ENCODE measurements around the gene CTDSPL2.

Gene CTDSPL2

GRCh38 chr15:44397869-44398268 is 29.6 kb upstream of the CTDSPL2 start:
- POLR2A ChIA-PET: no interaction called here
- H3K4me3 ChIP-seq (ENCODE audit: low read depth, low read length): no peak overlapping the region
- no peak for DNase-seq (ENCODE audit: low read depth, low spot score)
- TF ChIP-seq CTCF (IDR thresholded peaks at IDR 0.05; ENCODE audit: insufficient read depth, low read length, missing control alignments): no peak
- CTCF ChIA-PET: interaction anchor here (0.8 kb wide), 1 partner anchor 29 kb away, joined by 4 read pairs; no protein-coding TSS in a partner anchor

GRCh38 chr15:44414001-44414400 is 13.4 kb upstream of the CTDSPL2 start:
- ChIA-PET CTCF (interaction anchor here (2.2 kb wide), 1 partner anchor 13 kb away, joined by 7 read pairs; no protein-coding TSS in a partner anchor), POLR2A (no interaction called here)
- H3K4me3 ChIP-seq (ENCODE audit: low read depth, low read length): no peak overlapping the region
- no peak for TF ChIP-seq CTCF (IDR thresholded peaks at IDR 0.05; ENCODE audit: insufficient read depth, low read length, missing control alignments)
- DNase-seq (ENCODE audit: low read depth, low spot score): no peak

- ChIA-PET CTCF (interaction anchor here (0.7 to 2.4 kb wide), 8 partner anchors 12 to 138 kb away, joined by 3 to 13 read pairs (median 3); no protein-coding TSS in a partner anchor), POLR2A (interaction anchor here (0.7 to 1.6 kb wide), 2 partner anchors 140 to 343 kb away, joined by 3 to 9 read pairs; partner anchors contain the start of gene GOLM2)
- TF ChIP-seq CTCF (IDR thresholded peaks at IDR 0.05; ENCODE audit: insufficient read depth, low read length, missing control alignments): no peak
- peak overlapping the region; percentile 97 for H3K4me3 ChIP-seq (ENCODE audit: low read depth, low read length)
- no peak for DNase-seq (ENCODE audit: low read depth, low spot score)
Observed at GRCh38 chr15:44427756-44428724, 611 bp downstream of the CTDSPL2 start.

- TF ChIP-seq CTCF (IDR thresholded peaks at IDR 0.05; ENCODE audit: insufficient read depth, low read length, missing control alignments): no peak
- POLR2A ChIA-PET: interaction anchor here (0.7 to 0.9 kb wide), 2 partner anchors 9 to 148 kb away, joined by 3 read pairs; partner anchors contain the start of genes CTDSPL2 and GOLM2
- DNase-seq (ENCODE audit: low read depth, low spot score): no peak
- no peak overlapping the region for H3K4me3 ChIP-seq (ENCODE audit: low read depth, low read length)
- CTCF ChIA-PET: interaction anchor here (0.7 to 1.3 kb wide), 3 partner anchors 9 to 564 kb away, joined by 3 to 8 read pairs (median 3); no protein-coding TSS in a partner anchor
Observed at GRCh38 chr15:44435893-44436667, 8.7 kb downstream of the CTDSPL2 start.

- no peak overlapping the region for H3K4me3 ChIP-seq (ENCODE audit: low read depth, low read length)
- POLR2A ChIA-PET: no interaction called here
- no peak for DNase-seq (ENCODE audit: low read depth, low spot score)
- CTCF ChIA-PET: no interaction called here
- no peak for TF ChIP-seq CTCF (IDR thresholded peaks at IDR 0.05; ENCODE audit: insufficient read depth, low read length, missing control alignments)
Observed at GRCh38 chr15:44438402-44438801, 11.0 kb downstream of the CTDSPL2 start.

Data from AG04449 (cell line).